Activated CD8-positive, alpha-beta memory T cell treated with anti-CD3 and anti-CD28 coated beads, Interleukin-2, amount 50 U/mL, for 24 hours (primary cell): ENCODE results near the gene ADAM23.

Experiments used
- DNase-seq: peaks from one replicate; pipeline ENCODE4 v3.0.0-alpha.2; 2020; ENCODE audit errors: extremely low read depth

Gene ADAM23

DNA sequence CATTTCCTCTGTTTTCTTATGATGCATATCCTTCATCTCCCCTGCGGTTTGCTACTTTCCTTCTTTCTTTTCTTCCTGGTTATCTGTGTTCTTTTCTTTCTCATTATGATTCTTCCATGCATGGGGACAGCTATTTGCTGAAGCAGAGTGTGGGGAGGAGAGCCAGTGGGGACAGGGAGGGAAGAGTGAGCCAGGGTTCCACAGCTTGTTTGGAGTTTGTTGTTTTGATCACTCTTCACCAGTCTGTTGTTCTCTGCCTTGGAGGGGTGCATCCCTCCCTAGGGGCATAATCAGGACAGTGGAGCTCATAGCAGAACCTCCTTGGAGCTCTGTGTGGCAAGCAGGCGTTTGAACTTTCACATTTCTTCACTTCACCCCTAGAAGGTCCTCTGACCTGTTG is 68.0 kb downstream of the ADAM23 start:
- DNase-seq, result no peak

DNA sequence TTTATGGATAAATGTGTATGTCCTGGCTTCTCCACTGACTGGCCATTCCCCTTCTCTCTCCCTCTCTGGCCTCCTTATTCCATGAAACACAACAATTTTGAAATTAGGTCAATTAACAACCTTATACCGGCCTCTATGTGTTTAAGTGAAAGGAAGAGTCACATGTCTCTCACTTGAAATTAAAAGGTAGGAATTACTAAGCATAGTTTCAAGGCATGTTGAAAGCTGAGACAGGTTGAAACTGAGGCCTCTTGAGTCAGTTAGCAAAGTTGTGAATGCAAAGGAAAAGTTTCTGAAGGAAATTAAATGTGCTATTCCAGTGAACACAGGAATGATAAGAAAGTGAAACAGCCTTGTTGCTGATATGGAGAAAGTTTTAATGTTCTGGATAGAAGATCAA is 69.7 kb downstream of the ADAM23 start:
- no peak for DNase-seq

DNA sequence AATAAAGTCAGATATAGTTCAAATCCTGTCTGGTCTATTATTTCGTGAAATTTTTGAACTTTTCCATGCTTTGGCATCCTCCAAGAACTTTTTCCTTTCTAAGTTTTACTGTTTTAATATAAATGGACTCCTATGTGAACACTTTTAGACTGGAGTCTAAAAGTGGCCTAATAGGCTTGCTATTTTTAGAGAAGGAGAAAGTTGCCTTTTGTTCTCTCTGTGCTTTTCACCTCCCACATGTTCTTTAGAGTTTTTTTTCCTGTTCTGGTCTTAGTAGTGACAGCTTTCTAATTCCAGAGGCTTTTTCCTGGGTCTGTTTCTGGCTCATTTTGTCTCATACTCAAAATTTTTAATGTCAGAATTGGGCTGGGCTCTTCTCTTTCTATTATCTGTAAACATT is 72.2 kb downstream of the ADAM23 start:
- DNase-seq, result no peak

DNA sequence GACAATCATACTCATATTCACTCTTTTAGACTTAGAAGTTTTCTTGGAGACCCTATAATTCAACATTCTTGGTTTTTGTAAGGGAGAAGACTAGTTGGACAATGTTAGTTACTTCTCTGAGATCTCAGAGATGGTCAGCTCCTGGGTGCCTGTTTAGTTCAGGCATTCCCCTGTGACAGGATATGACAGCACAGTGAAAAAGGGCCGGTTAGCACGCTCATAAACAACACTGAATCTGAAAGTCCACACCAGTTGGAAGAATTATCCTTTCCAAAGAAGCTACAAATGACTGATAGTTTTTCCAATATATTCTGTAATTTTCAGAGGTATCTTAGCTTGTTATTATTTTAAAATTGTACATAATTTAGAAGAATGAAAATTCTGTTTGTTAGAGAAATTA is 75.7 kb downstream of the ADAM23 start:
- DNase-seq, result no peak

DNA sequence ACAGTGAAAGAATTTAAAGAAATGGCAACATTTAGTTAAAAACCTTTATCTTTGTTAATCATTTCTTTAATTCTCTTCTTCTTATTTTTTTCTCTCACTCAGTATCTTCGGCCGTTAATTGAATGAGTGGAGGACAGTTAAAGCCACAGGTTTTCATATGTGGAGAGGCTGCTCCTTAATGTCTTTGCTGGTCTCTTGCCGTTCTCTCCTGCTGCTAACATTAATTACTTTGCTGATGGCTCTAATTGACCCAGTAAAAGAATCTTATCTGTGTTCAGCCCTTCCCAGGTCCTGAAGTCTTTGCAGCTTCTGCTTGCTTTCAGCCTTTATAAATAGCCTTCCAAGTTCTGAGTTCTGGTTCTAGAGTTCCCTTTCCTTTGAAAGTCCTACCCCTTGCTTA is 77.1 kb downstream of the ADAM23 start:
- DNase-seq, result no peak

DNA sequence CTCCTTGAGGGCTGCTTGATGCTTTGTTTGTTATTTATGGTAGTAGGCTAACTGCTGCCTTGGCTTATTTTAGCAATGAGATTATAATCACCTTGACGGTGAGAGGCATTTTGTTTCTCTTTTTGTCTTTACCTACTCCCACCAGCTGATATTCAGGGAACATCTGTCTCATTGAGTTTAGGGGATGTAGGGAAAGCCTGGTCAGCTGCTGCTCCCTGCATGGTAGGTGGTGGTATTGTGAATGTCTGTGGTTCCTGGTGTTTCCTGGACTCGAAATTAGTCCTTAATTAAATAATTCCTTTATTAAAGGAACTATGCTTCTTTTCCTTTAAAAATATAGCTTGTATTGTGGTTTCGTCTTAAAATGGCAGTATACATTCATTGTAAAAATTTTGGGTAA is 77.8 kb downstream of the ADAM23 start:
- DNase-seq, result no peak

DNA sequence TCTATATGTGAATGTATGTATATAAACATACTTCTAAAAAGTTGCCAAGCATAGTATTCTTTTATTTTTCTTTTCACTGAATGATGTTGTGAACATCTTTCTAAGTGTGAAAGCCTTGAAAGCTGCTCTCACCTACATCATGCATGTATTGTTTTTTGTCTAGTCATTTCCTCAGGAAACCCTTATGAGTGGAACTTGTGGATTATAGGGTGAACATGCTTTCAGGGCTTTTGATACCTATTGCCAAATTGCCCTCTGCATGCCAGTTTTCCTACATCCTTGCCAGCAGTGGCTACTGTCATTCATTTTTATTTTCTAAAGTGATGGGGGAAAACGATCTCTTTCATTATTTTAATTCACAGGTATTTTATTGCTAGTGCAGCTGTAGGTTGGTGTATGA is 78.3 kb downstream of the ADAM23 start:
- DNase-seq, result no peak

DNA sequence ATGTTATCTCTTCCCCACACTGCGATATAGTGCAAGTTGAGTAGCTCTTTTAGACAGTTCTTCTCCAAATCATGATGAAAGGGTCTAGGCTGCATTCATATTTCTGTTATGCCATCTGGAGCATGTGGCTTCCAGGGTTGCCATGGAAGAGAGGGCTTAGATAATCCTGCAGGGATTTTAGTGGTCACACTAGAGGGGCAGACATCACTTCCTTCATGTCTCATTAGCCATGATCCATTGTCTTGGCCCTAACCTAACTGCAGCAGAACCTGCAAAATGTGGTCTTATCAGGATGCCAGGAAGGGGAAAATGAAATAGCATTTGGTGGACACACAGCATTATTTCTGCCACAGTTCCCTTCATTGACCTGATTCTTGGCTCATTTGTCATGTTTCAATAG is 83.1 kb downstream of the ADAM23 start:
- no peak for DNase-seq

DNA sequence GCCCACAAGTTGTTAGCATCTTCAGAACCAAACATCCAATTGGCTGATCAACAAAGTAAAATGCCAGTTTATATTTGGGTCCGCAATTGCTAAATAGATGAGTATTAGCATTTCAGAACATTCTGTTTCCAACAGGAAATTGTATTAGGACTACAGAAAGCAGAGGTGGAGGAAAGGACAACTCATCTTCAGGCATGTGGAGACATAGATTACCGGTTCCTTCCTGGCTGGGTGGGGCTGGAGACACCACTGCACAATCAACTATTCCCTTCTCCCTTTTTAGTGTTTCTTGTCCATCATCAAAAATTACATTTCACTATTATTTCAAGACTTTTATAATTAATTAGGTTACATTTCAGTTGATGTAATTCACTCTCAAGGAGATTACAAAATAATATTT is 83.8 kb downstream of the ADAM23 start:
- DNase-seq, result no peak

DNA sequence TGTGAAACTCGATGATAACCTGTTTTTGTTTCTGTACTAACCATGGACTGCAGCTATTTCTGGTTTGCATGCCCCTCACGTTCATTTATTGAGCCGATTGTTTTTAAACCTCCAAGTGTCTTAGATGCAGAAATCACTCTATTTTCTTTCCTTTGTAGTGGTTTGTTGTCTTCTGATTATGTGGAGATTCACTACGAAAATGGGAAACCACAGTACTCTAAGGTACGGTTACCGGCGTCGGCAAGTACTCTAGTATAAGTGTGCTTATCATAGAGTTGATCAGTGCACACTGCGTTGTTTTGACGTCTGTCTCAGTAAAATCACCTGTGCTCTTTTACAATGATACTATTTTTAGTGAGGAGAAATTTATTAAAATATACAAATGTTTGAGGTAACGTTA is 87.4 kb downstream of the ADAM23 start:
- DNase-seq, result no peak

DNA sequence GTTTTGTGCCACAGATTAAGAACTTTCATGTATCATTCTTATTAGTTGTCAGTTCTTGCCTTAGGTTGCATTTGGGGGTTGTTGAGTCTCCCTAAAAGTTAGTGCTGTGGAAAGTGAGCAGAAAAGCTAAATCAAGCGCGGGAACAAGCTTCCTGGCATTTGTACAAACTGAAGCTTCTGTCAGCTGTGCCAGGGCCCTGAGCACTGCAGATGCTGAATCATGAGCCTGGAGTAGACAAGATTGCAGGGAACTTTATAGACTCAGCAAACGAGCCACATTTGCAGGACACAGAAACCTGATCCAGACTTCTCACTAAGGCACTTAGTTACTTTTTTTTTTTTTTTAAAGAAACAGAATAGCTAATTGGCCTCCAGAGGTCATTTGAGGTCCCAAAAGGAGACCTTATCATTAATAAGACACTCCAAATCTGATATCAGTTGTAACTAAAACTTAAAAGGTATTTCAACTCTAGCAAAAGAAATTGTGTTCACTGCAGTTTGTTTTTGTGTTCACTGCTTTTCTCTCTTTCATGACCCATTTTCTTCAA is 88.7 kb downstream of the ADAM23 start:
- no peak for DNase-seq

DNA sequence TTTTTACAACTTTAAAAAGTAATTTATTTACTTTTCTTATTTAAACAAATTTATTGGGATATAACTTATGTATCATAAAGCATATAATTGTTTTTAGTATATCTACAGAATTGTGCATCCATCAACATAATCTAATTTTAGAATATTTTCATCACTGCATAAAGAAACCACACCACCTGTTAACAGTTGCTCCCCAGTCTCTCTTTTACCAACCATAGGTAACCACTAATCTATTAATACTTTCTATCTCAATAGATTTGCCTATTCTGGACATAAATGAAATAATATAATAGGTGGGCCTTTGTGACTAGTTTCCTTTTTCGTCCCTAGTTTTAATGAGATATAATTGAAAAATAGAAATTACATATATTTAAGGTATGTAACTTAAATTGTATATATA is 90.6 kb downstream of the ADAM23 start:
- DNase-seq, result no peak

DNA sequence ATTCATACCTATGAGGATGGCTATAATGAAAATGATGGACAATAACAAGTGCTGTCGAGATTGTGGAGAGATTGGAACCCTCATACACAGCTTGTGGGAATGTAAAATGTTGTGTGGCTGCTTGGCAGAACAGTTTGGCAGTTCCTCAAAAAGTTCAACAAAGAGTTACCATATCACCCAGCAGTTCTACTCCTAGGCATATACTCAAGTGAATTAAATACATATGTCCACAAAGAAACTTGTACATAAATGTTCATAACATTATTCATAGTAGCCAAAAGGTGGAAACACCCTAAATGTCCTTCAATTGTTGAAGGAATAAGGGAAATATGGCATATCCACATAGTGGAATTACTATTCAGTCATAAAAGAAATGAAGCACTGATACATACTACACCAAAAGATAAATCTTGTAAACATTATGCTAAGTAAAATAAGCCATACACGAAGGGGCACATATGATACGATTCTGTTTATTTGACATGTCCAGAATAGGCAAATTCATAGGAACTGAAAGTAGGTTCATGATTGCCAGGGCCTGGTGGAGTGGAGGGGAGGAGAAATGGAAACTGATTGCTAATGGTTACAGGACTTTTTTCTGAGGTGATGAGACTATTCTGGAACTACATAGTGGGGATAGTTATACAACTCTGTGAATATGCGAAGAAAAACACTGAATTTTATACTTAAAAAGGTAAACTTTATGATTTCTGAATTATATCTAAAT is 92.1 kb downstream of the ADAM23 start:
- no peak for DNase-seq

DNA sequence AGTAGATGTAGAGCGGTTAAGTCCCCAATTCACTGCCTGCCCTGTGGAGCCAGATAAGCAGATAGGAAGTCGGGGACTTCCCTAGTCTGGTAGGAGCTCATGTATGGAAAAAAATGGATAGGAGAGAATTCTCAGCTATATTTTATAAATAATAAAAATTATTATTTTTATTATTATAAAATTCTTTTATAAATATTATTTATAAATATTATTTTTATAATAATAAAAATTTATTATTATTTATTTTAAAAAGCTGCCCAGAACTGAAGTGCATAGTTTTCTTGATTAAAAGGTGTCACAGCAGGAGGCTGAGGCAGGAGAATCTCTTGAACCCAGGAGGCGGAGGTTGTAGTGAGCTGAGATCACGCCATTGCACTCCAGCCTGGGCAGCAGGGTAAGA is 97.4 kb downstream of the ADAM23 start:
- DNase-seq, result no peak

DNA sequence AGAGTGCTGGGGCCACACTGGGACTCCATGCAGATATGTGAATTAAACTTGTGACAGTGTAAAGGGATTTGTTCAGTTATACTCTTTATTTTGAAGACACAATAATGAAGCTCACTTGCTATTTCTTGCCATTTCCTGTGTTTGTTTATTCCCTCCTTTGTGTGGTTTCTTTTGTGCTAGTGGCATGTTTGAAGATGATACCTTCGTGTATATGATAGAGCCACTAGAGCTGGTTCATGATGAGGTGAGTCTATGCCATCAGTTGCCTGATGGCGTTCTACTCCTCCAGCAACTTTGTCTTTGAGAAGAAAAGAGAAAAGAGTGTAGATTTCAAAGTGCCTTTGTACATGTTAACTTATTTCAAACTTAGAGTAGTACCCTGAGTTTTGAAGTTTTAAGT is 99.7 kb downstream of the ADAM23 start:
- no peak for DNase-seq

DNA sequence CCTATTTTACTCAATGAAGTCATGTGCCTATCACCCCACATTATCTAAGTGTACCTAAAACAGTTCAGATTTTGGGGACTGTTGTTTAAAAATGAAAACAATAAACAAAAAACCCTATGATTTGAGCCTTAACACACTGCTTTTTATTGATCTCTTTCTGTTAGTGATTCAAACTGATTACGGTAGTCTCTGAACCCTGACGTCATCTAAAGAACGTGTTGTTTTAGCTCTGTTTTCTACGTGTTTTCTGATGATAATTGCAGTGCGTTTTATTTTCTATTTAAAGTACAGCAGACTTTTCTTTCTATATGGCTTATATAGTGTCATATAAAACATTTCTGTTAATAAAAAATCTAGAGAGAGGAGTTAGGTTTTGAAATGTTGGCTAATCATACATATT is 105.1 kb downstream of the ADAM23 start:
- no peak for DNase-seq

DNA sequence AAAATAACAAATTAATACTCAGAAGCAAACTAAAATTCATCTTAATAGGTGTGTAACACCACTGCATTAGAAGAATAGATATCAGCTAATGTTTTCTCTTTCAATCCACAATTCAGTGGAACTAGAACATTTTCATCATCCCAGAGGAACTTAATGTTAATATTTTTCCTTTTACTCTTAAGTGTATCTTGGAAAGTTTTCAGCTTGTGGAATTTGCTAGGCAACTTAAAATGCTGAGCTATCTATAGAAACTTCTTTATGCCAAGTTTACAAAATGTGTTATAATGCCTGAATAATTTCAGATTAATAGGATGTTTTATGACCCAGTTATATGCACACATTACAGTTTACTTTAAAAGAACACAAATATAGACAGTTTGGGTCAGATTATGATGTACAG is 112.4 kb downstream of the ADAM23 start:
- no peak for DNase-seq

DNA sequence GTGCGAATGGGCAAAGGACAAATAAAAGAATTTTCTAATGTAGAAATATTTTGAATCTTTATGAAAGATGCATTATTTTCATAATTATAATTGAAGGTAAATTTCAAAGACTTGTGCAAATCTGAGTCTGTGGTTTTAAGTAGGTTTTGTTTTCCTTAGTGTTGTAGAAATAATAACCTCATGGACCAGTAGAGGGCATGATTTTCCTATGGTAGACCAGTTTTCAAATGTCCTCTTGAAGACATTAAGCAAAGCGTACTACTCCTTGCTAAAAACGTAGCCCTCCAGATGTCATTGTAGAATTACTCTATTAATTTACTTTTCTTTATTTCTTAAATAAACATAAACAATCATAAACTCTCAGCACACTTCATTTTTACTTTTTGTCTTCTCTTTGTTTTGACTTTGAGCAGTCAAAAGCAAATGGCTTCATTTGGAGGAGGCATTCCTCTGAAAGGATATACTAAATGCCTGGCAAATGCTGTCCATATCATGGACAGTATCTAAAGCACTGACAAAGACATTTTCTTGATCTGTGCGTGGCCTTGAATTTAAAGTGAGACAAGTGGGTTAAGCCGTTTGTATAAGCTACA is 113.1 kb downstream of the ADAM23 start:
- no peak for DNase-seq

DNA sequence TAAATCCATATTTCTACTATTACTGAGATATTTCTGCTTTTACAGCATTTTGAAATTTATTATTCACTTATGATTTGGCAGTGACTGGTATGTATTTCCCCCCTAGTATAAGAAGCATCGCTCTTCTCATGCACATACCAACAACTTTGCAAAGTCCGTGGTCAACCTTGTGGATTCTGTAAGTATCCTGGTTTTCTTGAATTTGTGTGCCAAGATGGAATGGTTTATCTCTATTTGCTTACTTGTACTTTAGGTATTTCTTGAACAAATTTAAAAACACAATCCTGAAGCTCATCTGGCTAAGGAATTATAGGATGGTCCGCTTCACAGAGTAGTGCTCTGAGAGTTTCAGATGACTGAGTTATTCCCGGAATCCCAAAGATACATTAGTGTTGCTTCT is 114.0 kb downstream of the ADAM23 start:
- no peak for DNase-seq

DNA sequence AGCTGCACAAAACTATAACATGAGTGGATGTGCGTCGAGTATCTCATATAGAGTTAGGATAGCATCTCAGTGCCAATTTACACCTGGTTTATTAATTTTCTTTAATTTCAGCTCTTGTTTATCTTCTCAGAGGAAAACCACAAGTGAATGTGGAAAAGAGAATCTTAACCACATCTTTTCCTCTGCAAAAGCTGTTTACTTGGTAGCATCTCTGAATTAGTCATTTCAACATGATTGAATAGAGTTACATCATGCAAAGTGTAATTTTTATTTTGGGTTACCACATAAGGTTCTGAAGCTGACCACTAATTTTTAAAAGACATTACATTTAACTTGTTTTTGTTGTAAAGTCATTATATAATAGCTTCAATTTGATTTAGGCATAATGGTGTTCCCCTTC is 115.2 kb downstream of the ADAM23 start:
- no peak for DNase-seq

DNA sequence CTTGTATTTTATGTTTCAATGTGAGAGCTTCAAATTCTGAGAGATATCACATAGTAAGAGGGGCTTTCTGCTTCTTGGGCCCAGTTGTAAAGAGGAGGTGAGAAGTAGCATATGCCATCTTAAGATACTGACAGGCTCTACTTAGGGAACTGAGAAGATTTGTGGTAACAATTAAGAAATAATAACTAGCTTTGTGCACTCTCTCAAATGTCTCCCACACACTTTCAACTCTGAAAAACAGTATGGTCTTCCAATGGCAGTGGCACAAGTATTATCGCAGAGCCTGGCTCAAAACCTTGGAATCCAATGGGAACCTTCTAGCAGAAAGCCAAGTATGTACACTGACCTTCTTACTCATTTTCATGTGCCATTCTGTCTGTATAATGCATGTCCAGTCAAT is 118.6 kb downstream of the ADAM23 start:
- DNase-seq, result no peak

DNA sequence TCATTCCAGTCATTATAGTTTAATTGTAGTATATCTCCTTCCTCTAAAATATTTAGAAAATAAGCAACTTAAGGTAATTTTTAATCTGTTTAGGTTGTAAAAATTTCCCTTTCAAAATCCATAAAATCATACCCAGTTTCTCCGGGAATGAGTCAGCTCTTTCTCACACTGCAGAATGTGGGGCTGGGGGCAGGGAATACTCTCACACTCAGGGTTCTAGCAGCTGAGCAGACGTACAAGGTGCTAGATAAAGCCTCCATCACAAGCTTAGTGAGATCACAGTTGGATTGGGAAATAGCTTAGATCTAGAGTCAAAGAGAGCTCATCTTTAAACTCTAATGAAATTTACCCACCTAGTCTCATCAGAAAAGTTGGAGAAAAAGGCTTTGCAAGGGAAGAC is 119.0 kb downstream of the ADAM23 start:
- no peak for DNase-seq

DNA sequence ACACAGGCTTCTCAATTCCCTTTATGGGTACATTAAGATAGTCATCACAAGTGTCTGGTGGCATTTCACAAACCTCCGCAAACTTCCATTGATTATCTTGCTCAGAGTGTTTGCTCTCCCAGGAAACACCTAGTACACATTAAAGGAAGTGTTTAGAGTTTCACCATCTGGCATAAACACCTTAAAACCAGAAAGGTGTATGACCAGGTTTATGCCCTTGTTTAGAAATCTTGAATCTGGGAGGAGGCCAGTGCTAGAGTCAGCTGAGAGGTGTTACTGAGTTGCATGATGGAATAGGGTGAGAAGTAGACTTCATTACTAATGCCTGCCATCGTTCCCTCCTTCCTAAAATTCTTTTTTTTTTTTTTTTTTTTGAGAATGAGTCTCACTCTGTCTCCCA is 120.0 kb downstream of the ADAM23 start:
- DNase-seq, result no peak

DNA sequence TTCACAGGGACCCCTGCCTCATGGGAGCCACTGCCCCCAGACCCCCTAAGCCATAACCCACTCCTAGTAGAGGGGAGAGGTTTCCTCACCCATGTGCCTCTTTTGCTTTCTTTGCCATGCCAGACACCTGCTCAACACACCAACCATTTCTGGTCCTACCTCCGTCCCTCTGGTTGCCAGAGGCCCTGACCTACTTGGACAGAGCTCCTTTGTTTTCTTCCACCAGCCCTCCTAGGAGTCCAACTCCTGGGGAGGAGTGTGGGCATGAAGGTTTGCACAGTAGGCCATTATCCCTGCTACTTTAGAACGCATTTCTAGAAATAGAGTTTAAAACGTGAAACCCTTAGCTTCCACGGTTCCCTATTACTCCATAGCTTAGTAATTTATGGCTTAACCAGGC is 122.3 kb downstream of the ADAM23 start:
- no peak for DNase-seq
